GM23338 (cell line): Measurements from ENCODE around the gene PCDHGA1. TPM values are rescaled to one million over a fixed set of nuclear protein-coding genes. Genes with fewer than 3 reads are reported as not detected.

Source experiments
- ATAC-seq: fragments of 200-7000 bp; cut with Tn5 transposase; 3 replicates; pipeline ENCODE4 v1.9.1; 2020
- DNase-seq: peaks from one replicate; pipeline ENCODE4 v3.0.0-alpha.2; 2015; ENCODE audit warnings: low spot score
- H2AFZ ChIP-seq: fragments of 200-600 bp; sonication (generic); 2 replicates; pipeline ENCODE4 v1.8.0; 2016; ENCODE audit warnings: antibody characterized with exemption, mild to moderate bottlenecking, moderate library complexity
- H3F3A ChIP-seq: fragments of 200-600 bp; sonication (generic); replicated peaks from 2 replicates; pipeline ENCODE4 v1.8.0; 2017; ENCODE audit warnings: antibody characterized with exemption, mixed run types, low read depth
- H3K27ac ChIP-seq: fragments of 200-600 bp; sonication (generic); 2 replicates; pipeline ENCODE4 v1.6.1; 2016; ENCODE audit warnings: low read depth
- H3K27me3 ChIP-seq: fragments of 200-600 bp; sonication (generic); 2 replicates; pipeline ENCODE4 v1.8.0; 2016; ENCODE audit warnings: mild to moderate bottlenecking, mixed run types, moderate library complexity; ENCODE audit not compliant: insufficient read depth
- H3K36me3 ChIP-seq: fragments of 200-600 bp; sonication (generic); 2 replicates; pipeline ENCODE4 v1.8.0; 2016; ENCODE audit warnings: mild to moderate bottlenecking; ENCODE audit not compliant: insufficient read depth
- H3K4me1 ChIP-seq: fragments of 200-600 bp; sonication (generic); 2 replicates; pipeline ENCODE4 v1.8.0; 2016; ENCODE audit warnings: mild to moderate bottlenecking, moderate library complexity; ENCODE audit not compliant: insufficient read depth
- H3K4me2 ChIP-seq: fragments of 200-600 bp; sonication (generic); 2 replicates; pipeline ENCODE4 v1.7.1; 2017; ENCODE audit warnings: mixed run types
- H3K4me3 ChIP-seq: fragments of 200-600 bp; sonication (generic); 2 replicates; pipeline ENCODE4 v1.6.1; 2016; ENCODE audit warnings: mixed run types
- H3K79me2 ChIP-seq: fragments of 200-600 bp; sonication (generic); replicated peaks from 2 replicates; pipeline ENCODE4 v1.8.0; 2017; ENCODE audit warnings: mild to moderate bottlenecking; ENCODE audit not compliant: insufficient read depth
- H3K9me2 ChIP-seq: fragments of 200-600 bp; sonication (generic); 2 replicates; pipeline ENCODE4 v1.8.0; 2017; ENCODE audit not compliant: insufficient read depth
- H4K20me1 ChIP-seq: fragments of 200-600 bp; sonication (generic); replicated peaks from 2 replicates; pipeline ENCODE4 v1.8.0; 2017; ENCODE audit warnings: mild to moderate bottlenecking; ENCODE audit not compliant: insufficient read depth
- H3K27ac Mint-ChIP-seq: 2 replicates; pipeline ENCODE4 v1.8.0; 2020; ENCODE audit warnings: inconsistent platforms, mild to moderate bottlenecking, moderate library complexity, mixed read lengths
- H3K27me3 Mint-ChIP-seq: 3 replicates; pipeline ENCODE4 v1.8.0; 2022; ENCODE audit warnings: low read depth, mild to moderate bottlenecking, moderate library complexity, mixed read lengths, inconsistent platforms; ENCODE audit not compliant: insufficient read depth, poor library complexity
- H3K36me3 Mint-ChIP-seq: 3 replicates; pipeline ENCODE4 v1.8.0; 2021; ENCODE audit warnings: low read depth, mild to moderate bottlenecking, inconsistent platforms, moderate library complexity, mixed read lengths
- H3K4me1 Mint-ChIP-seq: 3 replicates; pipeline ENCODE4 v1.8.0; 2020; ENCODE audit warnings: mild to moderate bottlenecking, inconsistent platforms, mixed read lengths
- H3K4me3 Mint-ChIP-seq: 3 replicates; pipeline ENCODE4 v1.8.0; 2021; ENCODE audit warnings: moderate library complexity, mild to moderate bottlenecking, inconsistent platforms, mixed read lengths
- H3K9me3 Mint-ChIP-seq: 3 replicates; pipeline ENCODE4 v1.8.0; 2020; ENCODE audit warnings: moderate library complexity, mild to moderate bottlenecking, inconsistent platforms, mixed read lengths
- EZH2phosphoT487 ChIP-seq: fragments of 200-600 bp; sonication (generic); IDR thresholded peaks from one replicate; pipeline ENCODE4 v1.8.1; 2018; ENCODE audit warnings: antibody characterized with exemption; ENCODE audit not compliant: unreplicated experiment
- POLR2AphosphoS5 ChIP-seq: IDR thresholded peaks from 2 replicates; pipeline ENCODE4 v1.6.1; 2016; ENCODE audit warnings: antibody characterized with exemption, low read depth
- STAT1 ChIP-seq: IDR thresholded peaks from one replicate; pipeline ENCODE4 v1.6.1; 2016; ENCODE audit warnings: antibody characterized with exemption; ENCODE audit not compliant: unreplicated experiment
- ZNF114 ChIP-seq: fragments of 250-450 bp; sonication (Bioruptor Pico); IDR thresholded peaks from 2 replicates; pipeline ENCODE4 v1.5.0; 2020; ENCODE audit warnings: mild to moderate bottlenecking, moderate library complexity
- ZNF331 ChIP-seq: fragments of 250-450 bp; sonication (Bioruptor Pico); IDR thresholded peaks from 2 replicates; pipeline ENCODE4 v1.5.0; 2020; ENCODE audit warnings: low read depth, mild to moderate bottlenecking, moderate library complexity
- polyA plus RNA-seq: library from polyadenylated mRNA; unstranded; fragments of >200 nt; fragmentation: Nextera tagmentation; extraction: Ambion mirVana; gene quantifications from 2 replicates; pipeline ENCODE4 v1.2.1, GENCODE V29; 2016
- total RNA-seq: library from RNA; depleted of rRNA; stranded (reverse); fragments of >200 nt; shearing (Covaris generic); gene quantifications from 2 replicates; pipeline ENCODE4 v1.2.3, GENCODE V29; 2014
- TF ChIP-seq, protein P1 (sequence below): fragments of 250-450 bp; sonication (Bioruptor Pico); IDR thresholded peaks from 2 replicates; pipeline ENCODE4 v1.5.0; 2020; ENCODE audit warnings: mild to moderate bottlenecking, moderate library complexity

The PCDHGA1 gene
- total and polyA plus RNA-seq, 2 experiments from 2014 or later: 0.39 to 1.7 TPM

DNA sequence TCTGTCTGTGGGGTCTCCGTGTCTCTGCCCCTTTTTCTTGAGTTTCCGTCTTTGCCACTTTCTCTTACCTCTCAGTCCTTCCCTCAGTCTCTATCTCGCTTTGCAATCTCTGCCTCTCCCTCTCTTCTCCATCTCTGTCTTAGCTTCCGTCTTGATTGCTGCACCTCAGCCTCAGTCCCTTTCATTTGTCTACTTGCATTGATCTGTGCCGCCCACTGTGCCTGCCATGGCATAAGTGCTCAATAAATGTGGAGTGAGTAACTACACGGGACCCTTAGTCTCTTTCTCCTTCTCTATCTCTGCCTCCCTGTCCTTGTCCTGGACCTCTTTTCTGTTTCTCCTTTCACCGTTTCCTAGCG is 165.1 kb downstream of the PCDHGA1 start:
- H3K79me2 ChIP-seq: no peaks in the 10 kb centered on the region
- H3K9me3 Mint-ChIP-seq: no peaks in the 10 kb centered on the region
- H3K36me3 ChIP-seq: no peaks in the 10 kb centered on the region
- H3K27ac ChIP-seq: no peak overlapping the region
- TF ChIP-seq ZNF331 (CRISPR knock-in tag): no peak
- TF ChIP-seq ZNF114 (CRISPR knock-in tag): no peak
- TF ChIP-seq EZH2phosphoT487: no peak
- no peak for TF ChIP-seq POLR2AphosphoS5
- H3K36me3 Mint-ChIP-seq: peaks cover 15% of the 10 kb centered on the region
- ATAC-seq: no peak
- peaks cover 43% of the 10 kb centered on the region for H3K27me3 ChIP-seq
- H3F3A ChIP-seq: 0 out of 2 replicates have a peak, but pooled peaks cover 10% of the 10 kb centered on the region
- no peak for DNase-seq
- peak overlapping the region; percentile 51 for H3K4me3 ChIP-seq
- H3K4me2 ChIP-seq: peak overlapping the region; percentile 79
- peak overlapping the region; percentile 30 for H3K4me3 Mint-ChIP-seq
- peaks cover 49% of the 10 kb centered on the region for H3K27me3 Mint-ChIP-seq
- H4K20me1 ChIP-seq: no peaks in the 10 kb centered on the region
- peaks cover 39% of the 10 kb centered on the region for H3K4me1 ChIP-seq
- H3K27ac Mint-ChIP-seq: no peak overlapping the region
- no peaks in the 10 kb centered on the region; the same call in 1 of the 2 replicates for H3K9me2 ChIP-seq
- peaks cover 49% of the 10 kb centered on the region for H3K4me1 Mint-ChIP-seq
- H2AFZ ChIP-seq: no peak overlapping the region

- no peak overlapping the region for H3K27ac ChIP-seq
- peaks cover 37% of the 10 kb centered on the region for H3K27me3 ChIP-seq
- peaks cover 39% of the 10 kb centered on the region for H3K4me1 ChIP-seq
- peak overlapping the region; percentile 79 for H3K4me2 ChIP-seq
- Mint-ChIP-seq H3K4me3 (peak overlapping the region; percentile 30; the same call in 1 of the 3 replicates), H3K27ac (no peak overlapping the region; the same call in 1 of the 2 replicates), H3K4me1 (peaks cover 45% of the 10 kb centered on the region), H3K27me3 (peaks cover 43% of the 10 kb centered on the region), H3K9me3 (no peaks in the 10 kb centered on the region), H3K36me3 (peaks cover 17% of the 10 kb centered on the region)
- H3K9me2 ChIP-seq: no peaks in the 10 kb centered on the region; the same call in 1 of the 2 replicates
- H4K20me1 ChIP-seq: no peaks in the 10 kb centered on the region
- DNase-seq (peak; percentile 45), ATAC-seq (peak; percentile 6)
- H3F3A ChIP-seq: 0 out of 2 replicates have a peak, but pooled peaks cover 10% of the 10 kb centered on the region
- no peak overlapping the region for H2AFZ ChIP-seq
- no peaks in the 10 kb centered on the region for H3K36me3 ChIP-seq
- peak overlapping the region; percentile 22 for H3K4me3 ChIP-seq
- H3K79me2 ChIP-seq: no peaks in the 10 kb centered on the region
- TF ChIP-seq, protein P1, sequence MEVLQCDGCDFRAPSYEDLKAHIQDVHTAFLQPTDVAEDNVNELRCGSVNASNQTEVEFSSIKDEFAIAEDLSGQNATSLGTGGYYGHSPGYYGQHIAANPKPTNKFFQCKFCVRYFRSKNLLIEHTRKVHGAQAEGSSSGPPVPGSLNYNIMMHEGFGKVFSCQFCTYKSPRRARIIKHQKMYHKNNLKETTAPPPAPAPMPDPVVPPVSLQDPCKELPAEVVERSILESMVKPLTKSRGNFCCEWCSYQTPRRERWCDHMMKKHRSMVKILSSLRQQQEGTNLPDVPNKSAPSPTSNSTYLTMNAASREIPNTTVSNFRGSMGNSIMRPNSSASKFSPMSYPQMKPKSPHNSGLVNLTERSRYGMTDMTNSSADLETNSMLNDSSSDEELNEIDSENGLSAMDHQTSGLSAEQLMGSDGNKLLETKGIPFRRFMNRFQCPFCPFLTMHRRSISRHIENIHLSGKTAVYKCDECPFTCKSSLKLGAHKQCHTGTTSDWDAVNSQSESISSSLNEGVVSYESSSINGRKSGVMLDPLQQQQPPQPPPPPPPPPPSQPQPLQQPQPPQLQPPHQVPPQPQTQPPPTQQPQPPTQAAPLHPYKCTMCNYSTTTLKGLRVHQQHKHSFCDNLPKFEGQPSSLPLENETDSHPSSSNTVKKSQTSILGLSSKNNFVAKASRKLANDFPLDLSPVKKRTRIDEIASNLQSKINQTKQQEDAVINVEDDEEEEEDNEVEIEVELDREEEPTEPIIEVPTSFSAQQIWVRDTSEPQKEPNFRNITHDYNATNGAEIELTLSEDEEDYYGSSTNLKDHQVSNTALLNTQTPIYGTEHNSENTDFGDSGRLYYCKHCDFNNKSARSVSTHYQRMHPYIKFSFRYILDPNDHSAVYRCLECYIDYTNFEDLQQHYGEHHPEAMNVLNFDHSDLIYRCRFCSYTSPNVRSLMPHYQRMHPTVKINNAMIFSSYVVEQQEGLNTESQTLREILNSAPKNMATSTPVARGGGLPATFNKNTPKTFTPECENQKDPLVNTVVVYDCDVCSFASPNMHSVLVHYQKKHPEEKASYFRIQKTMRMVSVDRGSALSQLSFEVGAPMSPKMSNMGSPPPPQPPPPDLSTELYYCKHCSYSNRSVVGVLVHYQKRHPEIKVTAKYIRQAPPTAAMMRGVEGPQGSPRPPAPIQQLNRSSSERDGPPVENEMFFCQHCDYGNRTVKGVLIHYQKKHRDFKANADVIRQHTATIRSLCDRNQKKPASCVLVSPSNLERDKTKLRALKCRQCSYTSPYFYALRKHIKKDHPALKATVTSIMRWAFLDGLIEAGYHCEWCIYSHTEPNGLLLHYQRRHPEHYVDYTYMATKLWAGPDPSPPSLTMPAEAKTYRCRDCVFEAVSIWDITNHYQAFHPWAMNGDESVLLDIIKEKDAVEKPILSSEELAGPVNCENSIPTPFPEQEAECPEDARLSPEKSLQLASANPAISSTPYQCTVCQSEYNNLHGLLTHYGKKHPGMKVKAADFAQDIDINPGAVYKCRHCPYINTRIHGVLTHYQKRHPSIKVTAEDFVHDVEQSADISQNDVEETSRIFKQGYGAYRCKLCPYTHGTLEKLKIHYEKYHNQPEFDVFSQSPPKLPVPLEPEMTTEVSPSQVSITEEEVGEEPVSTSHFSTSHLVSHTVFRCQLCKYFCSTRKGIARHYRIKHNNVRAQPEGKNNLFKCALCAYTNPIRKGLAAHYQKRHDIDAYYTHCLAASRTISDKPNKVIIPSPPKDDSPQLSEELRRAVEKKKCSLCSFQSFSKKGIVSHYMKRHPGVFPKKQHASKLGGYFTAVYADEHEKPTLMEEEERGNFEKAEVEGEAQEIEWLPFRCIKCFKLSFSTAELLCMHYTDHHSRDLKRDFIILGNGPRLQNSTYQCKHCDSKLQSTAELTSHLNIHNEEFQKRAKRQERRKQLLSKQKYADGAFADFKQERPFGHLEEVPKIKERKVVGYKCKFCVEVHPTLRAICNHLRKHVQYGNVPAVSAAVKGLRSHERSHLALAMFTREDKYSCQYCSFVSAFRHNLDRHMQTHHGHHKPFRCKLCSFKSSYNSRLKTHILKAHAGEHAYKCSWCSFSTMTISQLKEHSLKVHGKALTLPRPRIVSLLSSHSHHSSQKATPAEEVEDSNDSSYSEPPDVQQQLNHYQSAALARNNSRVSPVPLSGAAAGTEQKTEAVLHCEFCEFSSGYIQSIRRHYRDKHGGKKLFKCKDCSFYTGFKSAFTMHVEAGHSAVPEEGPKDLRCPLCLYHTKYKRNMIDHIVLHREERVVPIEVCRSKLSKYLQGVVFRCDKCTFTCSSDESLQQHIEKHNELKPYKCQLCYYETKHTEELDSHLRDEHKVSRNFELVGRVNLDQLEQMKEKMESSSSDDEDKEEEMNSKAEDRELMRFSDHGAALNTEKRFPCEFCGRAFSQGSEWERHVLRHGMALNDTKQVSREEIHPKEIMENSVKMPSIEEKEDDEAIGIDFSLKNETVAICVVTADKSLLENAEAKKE (CRISPR knock-in tag): 0 out of 2 replicates have a peak, but pooled peaks have one; percentile 1
- TF ChIP-seq STAT1 (no peak), POLR2AphosphoS5 (no peak)
These were observed 165.7 kb downstream of the PCDHGA1 start for GRCh38 chr5:141496038-141496437.
